CD4-positive, alpha-beta T cell (primary cell): ENCODE measurements around the gene SPSB1. TPM values are rescaled to one million over a fixed set of nuclear protein-coding genes. Genes with fewer than 3 reads are reported as not detected.

Experiments
- ATAC-seq: fragments of 200-7000 bp; cut with Tn5 transposase; one replicate; pipeline ENCODE4 v1.10.0; 2022; ENCODE audit warnings: mild to moderate bottlenecking; ENCODE audit not compliant: poor library complexity
- CTCF ChIA-PET: fragments of 350-600 bp; sonication (Branson Sonifier 250); formaldehyde crosslinking; loops from one replicate; lab custom pipeline; 2021; ENCODE audit warnings: antibody characterized with exemption, inconsistent platforms; lab: Charles Lee
- POLR2A ChIA-PET: fragments of 350-600 bp; sonication (Branson Sonifier 250); formaldehyde crosslinking; loops from one replicate; lab custom pipeline; 2021; ENCODE audit warnings: antibody characterized with exemption, inconsistent platforms; lab: Charles Lee
- DNase-seq, 14 experiments: peaks; one replicate each; pipeline ENCODE4 v3.0.0-alpha.2; 2013 to 2020; ENCODE audit warnings: mixed read lengths in 2 of 14
- H3K27ac ChIP-seq, 2 donors: one replicate each; pipeline versions ENCODE4 v1.5.1 to v1.7.0; 2013; ENCODE audit warnings: low read length in 2 of 2, low read depth in 1 of 2, mild to moderate bottlenecking in 1 of 2
- H3K27me3 ChIP-seq, 2 experiments: 1 replicate in 1 of 2; 2 replicates in 1 of 2; pipeline versions ENCODE4 v1.6.1 to v1.7.0; 2013; ENCODE audit warnings: low read length in 2 of 2, control low read depth in 1 of 2, mild to moderate bottlenecking in 1 of 2, moderate library complexity in 1 of 2; ENCODE audit not compliant: insufficient read depth in 2 of 2, control insufficient read depth in 1 of 2
- H3K36me3 ChIP-seq: one replicate; pipeline ENCODE4 v1.6.1; 2013; ENCODE audit warnings: low read length, control low read depth; ENCODE audit not compliant: insufficient read depth
- H3K4me1 ChIP-seq: one replicate; pipeline ENCODE4 v1.6.1; 2013; ENCODE audit warnings: low read length, control low read depth; ENCODE audit not compliant: insufficient read depth
- H3K4me3 ChIP-seq: one replicate; pipeline ENCODE4 v1.5.1; 2013; ENCODE audit warnings: mild to moderate bottlenecking, low read length, moderate library complexity
- H3K9me3 ChIP-seq, 2 experiments: 1 replicate in 1 of 2; 2 replicates in 1 of 2; pipeline versions ENCODE4 v1.6.1 to v1.7.0; 2013; ENCODE audit warnings: low read length in 2 of 2, mild to moderate bottlenecking in 2 of 2, control low read depth in 1 of 2, moderate library complexity in 1 of 2; ENCODE audit not compliant: control insufficient read depth in 1 of 2, insufficient read depth in 1 of 2
- H3K27ac Mint-ChIP-seq: one replicate; pipeline ENCODE4 v1.8.0; 2020; ENCODE audit warnings: mixed read lengths
- H3K27me3 Mint-ChIP-seq: one replicate; pipeline ENCODE4 v1.8.0; 2021; ENCODE audit warnings: mixed read lengths
- H3K36me3 Mint-ChIP-seq: one replicate; pipeline ENCODE4 v1.8.0; 2021; ENCODE audit warnings: low read depth, mixed read lengths
- H3K4me1 Mint-ChIP-seq: one replicate; pipeline ENCODE4 v1.8.0; 2021; ENCODE audit warnings: low read depth, mixed read lengths
- H3K4me3 Mint-ChIP-seq: one replicate; pipeline ENCODE4 v1.8.0; 2020; ENCODE audit warnings: mild to moderate bottlenecking, mixed read lengths
- H3K9me3 Mint-ChIP-seq: one replicate; pipeline ENCODE4 v1.8.0; 2020; ENCODE audit warnings: mixed read lengths
- intact Hi-C, 2 experiments: fragments of 100-400 bp; cut with DNase I in 1 of 2; cut with micrococcal nuclease in 1 of 2; formaldehyde crosslinking; loops; one replicate each; pipeline versions ENCODE4 v1.15.1 to v1.9.0; 2023 to 2025; cut with DNase I, micrococcal nuclease
- total RNA-seq, 174 experiments: library from RNA in 2 of 174; stranded (reverse) in 2 of 174; gene quantifications; one replicate each; pipeline ENCODE4 v1.2.3 and lab custom pipeline; 2021 to 2026
- TF ChIP-seq, protein P1 (sequence below): fragments of 200-600 bp; IDR thresholded peaks from one replicate; pipeline ENCODE4 v1.8.0; 2022; ENCODE audit warnings: antibody characterized with exemption, mild to moderate bottlenecking

Gene SPSB1
- total RNA-seq, 2 experiments from 2014 or later = 1.9 to 2.3 TPM

DNA sequence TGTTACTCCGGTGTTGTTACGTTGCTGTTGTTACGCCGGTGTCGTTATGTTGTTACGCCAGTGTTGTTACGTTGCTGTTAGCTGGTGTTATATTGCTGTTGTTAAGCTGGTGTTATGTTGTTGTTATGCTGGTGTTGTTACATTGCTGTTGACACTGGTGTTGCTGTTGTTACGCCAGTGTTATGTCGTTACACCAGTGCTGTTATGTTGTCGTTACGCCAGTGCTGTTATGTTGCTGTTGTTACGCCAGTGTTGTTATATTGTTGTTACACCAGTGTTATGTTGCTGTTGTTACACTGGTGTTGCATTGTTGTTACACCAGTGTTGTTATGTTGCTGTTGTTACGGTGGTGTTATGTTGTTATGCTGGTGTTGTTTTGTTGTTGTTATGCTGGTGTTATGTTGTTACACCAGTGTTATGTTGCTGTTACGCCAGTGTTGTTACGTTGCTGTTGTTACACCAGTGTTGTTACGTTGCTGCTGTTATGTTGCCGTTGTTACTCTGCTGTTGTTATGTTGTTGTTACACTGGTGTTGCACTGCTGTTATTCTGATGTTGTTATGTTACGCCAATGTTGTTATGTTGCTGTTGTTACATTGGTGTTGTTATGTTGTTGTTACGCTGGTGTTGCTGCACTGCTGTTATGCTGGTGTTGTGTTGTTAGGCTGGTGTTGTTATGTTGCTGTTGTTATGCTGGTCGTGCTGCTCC lies 32.5 kb upstream of the SPSB1 start:
- CTCF ChIA-PET = no interaction called here
- no peak for DNase-seq

DNA sequence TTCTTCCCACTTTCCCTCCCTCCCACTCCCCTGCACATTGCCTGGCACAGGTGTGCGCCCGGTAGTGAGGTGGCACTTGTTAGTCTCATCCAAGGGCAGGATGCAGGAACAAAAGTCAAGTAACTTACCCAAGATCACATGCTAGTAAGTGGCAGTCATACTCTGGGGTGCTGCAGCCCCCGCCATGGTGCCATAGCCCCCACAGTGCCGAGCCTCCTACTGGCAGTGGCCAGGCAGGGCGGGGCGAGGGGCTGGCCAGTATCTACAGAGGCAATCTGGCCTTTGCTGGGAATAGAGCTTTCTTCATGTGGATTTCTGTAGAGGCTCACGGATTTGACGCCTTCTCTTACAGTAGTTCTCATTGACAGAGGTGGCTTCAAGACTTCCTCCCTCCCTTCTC lies 31.2 kb upstream of the SPSB1 start:
- peaks cover 69% of the 10 kb centered on the region for H3K36me3 Mint-ChIP-seq
- no peaks in the 10 kb centered on the region for H3K9me3 Mint-ChIP-seq
- H3K9me3 ChIP-seq = no peaks in the 10 kb centered on the region
- peaks cover 4% of the 10 kb centered on the region for H3K4me1 ChIP-seq
- H3K27ac Mint-ChIP-seq = no peak overlapping the region
- ATAC-seq (no peak), DNase-seq (no peak)
- no peak overlapping the region for H3K27ac ChIP-seq
- H3K27me3 ChIP-seq = no peaks in the 10 kb centered on the region
- peaks cover 37% of the 10 kb centered on the region for H3K36me3 ChIP-seq
- no peak overlapping the region for H3K4me3 ChIP-seq
- ChIA-PET POLR2A (no interaction called here), CTCF (no interaction called here)
- no peaks in the 10 kb centered on the region for H3K27me3 Mint-ChIP-seq
- intact Hi-C loops = no loop called here
- TF ChIP-seq, protein P1, sequence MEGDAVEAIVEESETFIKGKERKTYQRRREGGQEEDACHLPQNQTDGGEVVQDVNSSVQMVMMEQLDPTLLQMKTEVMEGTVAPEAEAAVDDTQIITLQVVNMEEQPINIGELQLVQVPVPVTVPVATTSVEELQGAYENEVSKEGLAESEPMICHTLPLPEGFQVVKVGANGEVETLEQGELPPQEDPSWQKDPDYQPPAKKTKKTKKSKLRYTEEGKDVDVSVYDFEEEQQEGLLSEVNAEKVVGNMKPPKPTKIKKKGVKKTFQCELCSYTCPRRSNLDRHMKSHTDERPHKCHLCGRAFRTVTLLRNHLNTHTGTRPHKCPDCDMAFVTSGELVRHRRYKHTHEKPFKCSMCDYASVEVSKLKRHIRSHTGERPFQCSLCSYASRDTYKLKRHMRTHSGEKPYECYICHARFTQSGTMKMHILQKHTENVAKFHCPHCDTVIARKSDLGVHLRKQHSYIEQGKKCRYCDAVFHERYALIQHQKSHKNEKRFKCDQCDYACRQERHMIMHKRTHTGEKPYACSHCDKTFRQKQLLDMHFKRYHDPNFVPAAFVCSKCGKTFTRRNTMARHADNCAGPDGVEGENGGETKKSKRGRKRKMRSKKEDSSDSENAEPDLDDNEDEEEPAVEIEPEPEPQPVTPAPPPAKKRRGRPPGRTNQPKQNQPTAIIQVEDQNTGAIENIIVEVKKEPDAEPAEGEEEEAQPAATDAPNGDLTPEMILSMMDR = no peak
- H3K4me1 Mint-ChIP-seq = peaks cover 30% of the 10 kb centered on the region
- H3K4me3 Mint-ChIP-seq = no peak overlapping the region

More for the DNA sequence above, 32.5 kb upstream of the SPSB1 start:
- Mint-ChIP-seq H3K4me1 (peaks cover 30% of the 10 kb centered on the region), H3K36me3 (peaks cover 67% of the 10 kb centered on the region), H3K27me3 (no peaks in the 10 kb centered on the region), H3K9me3 (no peaks in the 10 kb centered on the region), H3K4me3 (no peak overlapping the region), H3K27ac (no peak overlapping the region)
- no peaks in the 10 kb centered on the region for H3K9me3 ChIP-seq
- peaks cover 37% of the 10 kb centered on the region for H3K36me3 ChIP-seq
- H3K27me3 ChIP-seq = no peaks in the 10 kb centered on the region
- peaks cover 6% of the 10 kb centered on the region for H3K4me1 ChIP-seq
- ATAC-seq = no peak
- intact Hi-C loops = no loop called here
- POLR2A ChIA-PET = no interaction called here
- H3K27ac ChIP-seq = no peak overlapping the region
- TF ChIP-seq, protein P1 = no peak
- H3K4me3 ChIP-seq = no peak overlapping the region

DNA sequence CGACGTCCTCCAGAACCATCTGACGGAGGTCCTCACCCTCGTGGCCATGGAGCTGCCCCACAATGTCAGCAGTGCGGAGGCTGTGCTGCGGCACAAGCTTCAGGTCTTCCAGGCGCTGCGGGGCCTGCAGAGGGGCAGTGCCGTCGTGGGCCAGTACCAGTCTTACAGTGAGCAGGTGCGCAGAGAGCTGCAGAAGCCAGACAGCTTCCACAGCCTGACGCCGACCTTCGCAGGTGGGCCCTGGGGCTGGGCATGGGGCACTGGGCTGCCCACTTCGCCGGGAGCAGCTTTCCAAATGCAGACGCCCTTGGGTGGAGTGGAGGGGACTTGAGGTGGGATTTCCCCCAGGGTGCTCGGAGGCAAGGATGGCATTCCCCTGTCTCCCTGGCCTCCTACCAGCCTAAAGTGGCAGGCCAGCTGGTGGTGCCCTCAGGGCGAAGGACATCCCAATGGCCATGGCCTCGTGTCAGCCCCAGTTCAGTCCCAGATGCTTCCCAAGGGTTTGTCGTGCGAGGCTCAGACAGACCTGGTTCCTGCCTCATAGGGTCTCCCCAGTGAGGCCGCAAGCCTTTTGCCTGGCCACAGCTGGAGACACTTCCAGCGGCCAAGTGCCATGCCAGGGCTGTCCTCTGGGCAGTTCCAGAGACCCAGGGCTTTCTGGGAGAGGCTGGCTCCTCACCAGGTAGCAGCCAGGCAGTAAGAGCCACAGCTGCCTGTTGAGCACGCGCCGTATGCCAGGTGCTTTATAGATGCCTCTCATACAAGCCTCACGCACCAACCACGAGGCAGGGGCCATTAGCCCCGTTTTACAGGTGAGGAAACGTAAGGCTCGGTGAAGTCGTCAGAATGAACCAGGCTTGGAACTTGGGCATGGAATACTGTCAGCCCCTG lies 30.4 kb upstream of the SPSB1 start:
- Mint-ChIP-seq H3K4me3 (no peak overlapping the region), H3K27ac (no peak overlapping the region), H3K4me1 (peaks cover 37% of the 10 kb centered on the region), H3K36me3 (peaks cover 65% of the 10 kb centered on the region), H3K27me3 (no peaks in the 10 kb centered on the region), H3K9me3 (no peaks in the 10 kb centered on the region)
- ChIA-PET POLR2A (no interaction called here), CTCF (no interaction called here)
- H3K27ac ChIP-seq = no peak overlapping the region
- H3K4me3 ChIP-seq = no peak overlapping the region
- H3K27me3 ChIP-seq = no peaks in the 10 kb centered on the region
- DNase-seq (no peak), ATAC-seq (no peak)
- H3K9me3 ChIP-seq = no peaks in the 10 kb centered on the region
- TF ChIP-seq, protein P1 = no peak
- intact Hi-C loops = no loop called here
- H3K36me3 ChIP-seq = peaks cover 37% of the 10 kb centered on the region
- H3K4me1 ChIP-seq = peaks cover 8% of the 10 kb centered on the region
